Caco-2 (cell line): ENCODE data around the gene CTIF. TPM values are rescaled to one million over a fixed set of nuclear protein-coding genes. Genes with fewer than 3 reads are reported as not detected.

Source experiments
- BruUV-seq: library from RNA; stranded (reverse); fragments of 400-500 nt; replicated peaks from 2 replicates; lab custom pipeline; 2021; lab: Mats Ljungman, UMichigan
- CTCF ChIA-PET: fragments of 300-600 bp; sonication (Branson Sonifier 250); formaldehyde crosslinking; loops from one replicate; lab custom pipeline; 2022; ENCODE audit warnings: antibody characterized with exemption; lab: Charles Lee
- POLR2A ChIA-PET: fragments of 300-600 bp; sonication (Branson Sonifier 250); formaldehyde crosslinking; loops from one replicate; lab custom pipeline; 2022; ENCODE audit warnings: antibody characterized with exemption; lab: Charles Lee
- DNase-seq, 2 experiments: peaks; one replicate each; pipeline versions ENCODE4 v3.0.0 to v3.0.0-alpha.2; 2020 to 2022
- H3K27me3 ChIP-seq: replicated peaks from 2 replicates; pipeline ENCODE4 v1.6.0; 2011; ENCODE audit warnings: low read length; ENCODE audit not compliant: control insufficient read depth, insufficient read depth
- H3K36me3 ChIP-seq: 2 replicates; pipeline ENCODE4 v1.5.1; 2011; ENCODE audit warnings: low read length; ENCODE audit not compliant: control insufficient read depth, insufficient read depth
- H3K4me1 ChIP-seq: fragments of 250-450 bp; sonication (Bioruptor Pico); 2 replicates; pipeline ENCODE4 v1.5.1; 2020; ENCODE audit warnings: mild to moderate bottlenecking
- H3K4me3 ChIP-seq: 2 replicates; pipeline ENCODE4 v1.5.1; 2011; ENCODE audit warnings: low read depth, mild to moderate bottlenecking, control low read depth, low read length
- H3K9me3 ChIP-seq: fragments of 250-450 bp; sonication (Bioruptor Pico); 2 replicates; pipeline ENCODE4 v1.5.1; 2020; ENCODE audit warnings: mild to moderate bottlenecking, moderate library complexity
- H3K27ac Mint-ChIP-seq: one replicate; pipeline ENCODE4 v1.8.0; 2022; ENCODE audit warnings: mixed read lengths; ENCODE audit not compliant: unreplicated experiment
- H3K27me3 Mint-ChIP-seq: one replicate; pipeline ENCODE4 v1.8.0; 2022; ENCODE audit warnings: mixed read lengths; ENCODE audit not compliant: insufficient read depth, unreplicated experiment
- H3K36me3 Mint-ChIP-seq: one replicate; pipeline ENCODE4 v1.8.0; 2022; ENCODE audit warnings: mild to moderate bottlenecking, mixed read lengths; ENCODE audit not compliant: insufficient read depth, unreplicated experiment
- H3K4me1 Mint-ChIP-seq: one replicate; pipeline ENCODE4 v1.8.0; 2022; ENCODE audit warnings: low read depth, mixed read lengths; ENCODE audit not compliant: unreplicated experiment
- H3K4me3 Mint-ChIP-seq: one replicate; pipeline ENCODE4 v1.8.0; 2022; ENCODE audit warnings: mild to moderate bottlenecking, moderate library complexity, mixed read lengths; ENCODE audit not compliant: unreplicated experiment
- H3K9me3 Mint-ChIP-seq: one replicate; pipeline ENCODE4 v1.8.0; 2022; ENCODE audit warnings: mixed read lengths; ENCODE audit not compliant: unreplicated experiment
- intact Hi-C: fragments of 100-400 bp; cut with micrococcal nuclease; formaldehyde crosslinking; loops from one replicate; pipeline ENCODE4 v1.10.0; 2022; ENCODE audit not compliant: unreplicated experiment
- total RNA-seq: library from RNA; stranded (reverse); gene quantifications from 2 replicates; pipeline ENCODE4 v1.2.3, GENCODE V29; 2022
- TF ChIP-seq, protein P1 (sequence below), 2 experiments: fragments of 200-600 bp in 1 of 2; IDR thresholded peaks; 1 replicate in 1 of 2; 2 replicates in 1 of 2; pipeline versions ENCODE4 v1.5.1 to v1.8.0; 2011 to 2022; ENCODE audit warnings: antibody characterized with exemption in 1 of 2, control low read depth in 1 of 2, inconsistent platforms in 1 of 2, low read depth in 1 of 2, low read length in 1 of 2, mild to moderate bottlenecking in 1 of 2, moderate library complexity in 1 of 2; ENCODE audit not compliant: insufficient read depth in 1 of 2, severe bottlenecking in 1 of 2, unreplicated experiment in 1 of 2

CTIF gene
- total RNA-seq, 1 experiment from 2014 or later = 19.9 TPM

DNA sequence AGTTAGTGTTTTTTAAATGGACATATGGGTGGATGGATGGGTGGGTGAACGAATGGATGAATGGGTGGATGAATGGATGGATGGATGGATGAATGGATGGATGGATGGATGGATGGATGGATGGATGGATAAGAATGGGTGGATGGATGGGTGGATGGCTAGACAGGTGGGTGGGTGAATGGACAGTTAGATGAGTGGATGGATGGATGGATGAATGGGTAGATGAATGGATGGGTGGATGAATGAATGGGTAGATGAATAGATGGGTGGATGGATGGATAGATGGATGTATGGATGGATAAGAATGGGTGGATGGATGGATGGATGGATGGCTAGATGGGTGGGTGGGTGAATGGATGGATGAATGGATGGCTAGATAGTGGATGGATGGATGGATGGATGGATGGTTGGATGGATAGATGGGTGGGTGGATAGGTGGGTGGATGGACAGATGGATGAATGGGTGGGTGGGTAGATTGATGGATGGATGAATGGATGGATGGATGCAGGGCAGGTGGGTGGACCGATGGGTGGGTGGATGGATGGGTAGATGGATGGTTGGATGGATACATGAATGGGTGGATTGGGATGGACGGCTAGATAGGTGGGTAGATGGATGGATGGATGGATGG, 64.0 kb downstream of the CTIF start:
- ChIA-PET POLR2A (no interaction called here), CTCF (no interaction called here)
- Mint-ChIP-seq H3K9me3 (no peaks in the 10 kb centered on the region), H3K27ac (peak overlapping the region; percentile 55), H3K27me3 (no peaks in the 10 kb centered on the region), H3K36me3 (no peaks in the 10 kb centered on the region), H3K4me3 (no peak overlapping the region), H3K4me1 (no peaks in the 10 kb centered on the region)
- Histone ChIP-seq H3K36me3 (no peaks in the 10 kb centered on the region), H3K4me3 (no peak overlapping the region), H3K27me3 (no peaks in the 10 kb centered on the region), H3K9me3 (no peaks in the 10 kb centered on the region), H3K4me1 (no peaks in the 10 kb centered on the region)
- intact Hi-C loops = no loop called here
- no TSS peak for BruUV-seq
- TF ChIP-seq, protein P1, sequence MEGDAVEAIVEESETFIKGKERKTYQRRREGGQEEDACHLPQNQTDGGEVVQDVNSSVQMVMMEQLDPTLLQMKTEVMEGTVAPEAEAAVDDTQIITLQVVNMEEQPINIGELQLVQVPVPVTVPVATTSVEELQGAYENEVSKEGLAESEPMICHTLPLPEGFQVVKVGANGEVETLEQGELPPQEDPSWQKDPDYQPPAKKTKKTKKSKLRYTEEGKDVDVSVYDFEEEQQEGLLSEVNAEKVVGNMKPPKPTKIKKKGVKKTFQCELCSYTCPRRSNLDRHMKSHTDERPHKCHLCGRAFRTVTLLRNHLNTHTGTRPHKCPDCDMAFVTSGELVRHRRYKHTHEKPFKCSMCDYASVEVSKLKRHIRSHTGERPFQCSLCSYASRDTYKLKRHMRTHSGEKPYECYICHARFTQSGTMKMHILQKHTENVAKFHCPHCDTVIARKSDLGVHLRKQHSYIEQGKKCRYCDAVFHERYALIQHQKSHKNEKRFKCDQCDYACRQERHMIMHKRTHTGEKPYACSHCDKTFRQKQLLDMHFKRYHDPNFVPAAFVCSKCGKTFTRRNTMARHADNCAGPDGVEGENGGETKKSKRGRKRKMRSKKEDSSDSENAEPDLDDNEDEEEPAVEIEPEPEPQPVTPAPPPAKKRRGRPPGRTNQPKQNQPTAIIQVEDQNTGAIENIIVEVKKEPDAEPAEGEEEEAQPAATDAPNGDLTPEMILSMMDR (IDR thresholded peaks at IDR 0.05; ENCODE audit: insufficient read depth in 1 of 2, low read depth in 1 of 2, low read length in 1 of 2, severe bottlenecking in 1 of 2, unreplicated experiment in 1 of 2) = no peak
- DNase-seq = no peak

DNA sequence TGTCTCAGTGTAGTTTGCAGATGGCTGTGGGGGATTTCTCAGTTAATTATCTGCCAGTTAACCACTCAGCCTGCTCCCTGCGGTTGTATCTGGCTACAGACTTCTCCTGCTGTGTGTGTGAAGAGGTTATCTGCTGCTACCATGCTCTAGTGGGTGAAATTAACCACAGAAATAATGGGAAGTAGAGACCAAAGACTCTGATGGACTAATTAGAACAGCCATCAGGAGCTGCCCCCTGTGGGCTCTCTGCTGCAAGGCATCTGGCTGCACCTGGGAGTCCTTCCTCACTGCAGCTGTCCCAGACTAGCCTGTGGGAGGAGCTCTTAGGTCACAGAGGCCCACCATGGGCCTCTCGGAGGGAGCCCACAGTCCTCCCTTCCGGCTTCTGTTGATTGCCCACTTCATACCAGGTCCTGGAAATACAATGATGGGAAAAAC, 66.6 kb downstream of the CTIF start:
- no peaks in the 10 kb centered on the region for H3K4me1 Mint-ChIP-seq
- BruUV-seq = no TSS peak
- TF ChIP-seq, protein P1 (IDR thresholded peaks at IDR 0.05; ENCODE audit: insufficient read depth in 1 of 2, low read depth in 1 of 2, low read length in 1 of 2, severe bottlenecking in 1 of 2, unreplicated experiment in 1 of 2) = peak in 1 of 2 experiments; percentile 48
- DNase-seq = peak; percentile 28 to 37
- intact Hi-C loops = loop anchor here (5.0 kb wide), 1 partner anchor 62 kb away; no protein-coding TSS in a partner anchor
- H3K9me3 Mint-ChIP-seq = no peaks in the 10 kb centered on the region
- POLR2A ChIA-PET = no interaction called here
- H3K36me3 ChIP-seq = no peaks in the 10 kb centered on the region
- H3K27me3 Mint-ChIP-seq = no peaks in the 10 kb centered on the region
- H3K36me3 Mint-ChIP-seq = no peaks in the 10 kb centered on the region
- no peaks in the 10 kb centered on the region for H3K27me3 ChIP-seq
- no peaks in the 10 kb centered on the region for H3K9me3 ChIP-seq
- no peak overlapping the region for H3K4me3 Mint-ChIP-seq
- H3K4me3 ChIP-seq = no peak overlapping the region
- CTCF ChIA-PET = interaction anchor here (0.9 kb wide), 1 partner anchor 130 kb away, joined by 5 read pairs; no protein-coding TSS in a partner anchor
- no peak overlapping the region for H3K27ac Mint-ChIP-seq
- no peaks in the 10 kb centered on the region for H3K4me1 ChIP-seq

DNA sequence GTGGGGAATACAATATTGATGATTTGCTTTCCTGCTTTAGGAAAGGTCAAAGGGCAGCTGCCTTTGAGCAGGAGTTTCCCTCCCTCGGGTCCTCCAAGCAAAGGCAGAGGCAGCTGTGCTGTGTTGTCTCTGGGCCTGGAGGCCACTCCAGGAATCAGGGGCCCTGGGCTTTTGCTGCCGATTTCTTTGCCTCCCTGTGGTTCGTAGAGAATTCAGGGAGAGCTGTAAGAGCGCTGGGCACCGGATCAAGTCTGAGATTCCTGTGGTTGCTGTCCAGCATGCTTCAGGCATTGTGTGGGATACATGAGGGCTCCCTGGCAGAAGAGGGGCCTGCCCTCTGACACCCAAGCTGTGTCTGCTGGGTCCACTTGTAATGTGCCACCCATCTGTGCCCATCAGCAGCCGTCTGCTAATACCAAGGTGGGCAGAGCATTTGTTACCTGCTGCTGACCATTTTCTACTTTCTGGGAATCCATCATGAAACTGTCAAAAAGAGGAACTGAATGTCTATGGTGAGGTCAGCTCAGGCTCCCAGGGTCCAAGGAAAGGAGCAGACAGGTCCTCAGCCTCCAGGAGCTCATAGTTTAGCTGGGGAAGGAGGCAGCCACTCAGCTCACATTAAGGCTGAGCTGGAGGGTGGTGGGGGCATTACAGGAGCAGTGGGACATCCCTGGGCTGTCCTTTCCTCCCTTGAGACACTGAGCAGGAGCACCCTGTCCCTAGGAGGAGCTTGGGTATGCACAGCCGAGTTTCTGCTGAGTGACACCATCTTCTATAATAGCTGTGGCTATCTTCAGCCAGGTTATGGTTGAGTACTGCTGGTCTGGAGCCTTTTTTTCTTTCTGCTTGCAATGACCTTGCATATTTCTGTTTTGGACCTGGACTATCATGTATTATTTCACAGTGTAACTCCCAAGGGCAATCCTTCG, 68.5 kb downstream of the CTIF start:
- Histone ChIP-seq H3K4me1 (no peaks in the 10 kb centered on the region), H3K9me3 (no peaks in the 10 kb centered on the region), H3K4me3 (no peak overlapping the region), H3K36me3 (no peaks in the 10 kb centered on the region), H3K27me3 (no peaks in the 10 kb centered on the region)
- H3K36me3 Mint-ChIP-seq = no peaks in the 10 kb centered on the region
- no peak overlapping the region for H3K4me3 Mint-ChIP-seq
- TF ChIP-seq, protein P1 (IDR thresholded peaks at IDR 0.05; ENCODE audit: insufficient read depth in 1 of 2, low read depth in 1 of 2, low read length in 1 of 2, severe bottlenecking in 1 of 2, unreplicated experiment in 1 of 2) = no peak
- POLR2A ChIA-PET = no interaction called here
- CTCF ChIA-PET = interaction anchor here (1.4 kb wide), 1 partner anchor 63 kb away, joined by 3 read pairs; no protein-coding TSS in a partner anchor
- no peaks in the 10 kb centered on the region for H3K27me3 Mint-ChIP-seq
- no peak overlapping the region for H3K27ac Mint-ChIP-seq
- no peaks in the 10 kb centered on the region for H3K4me1 Mint-ChIP-seq
- no TSS peak for BruUV-seq
- intact Hi-C loops = loop anchor here (1.0 to 5.0 kb wide), 2 partner anchors 60 to 131 kb away; no protein-coding TSS in a partner anchor
- no peaks in the 10 kb centered on the region for H3K9me3 Mint-ChIP-seq
- DNase-seq = no peak
